Measurements from ENCODE around the gene GLRX5.
A peak's percentile ranks its signal among the peaks of the same experiment; 100 is the strongest.
"Not testable (repeated sequence)": the region's sequence is repeated elsewhere in the genome, so short reads cannot be mapped to it uniquely, and the experiment has no call there.

GLRX5 gene

GRCh38 chr14:95549656-95550585 lies 15.1 kb downstream of the GLRX5 start:
- no peak for DNase-seq (ENCODE audit: low read depth in 2 of 2, low spot score in 1 of 2)

- DNase-seq (ENCODE audit: low read depth in 2 of 2, low spot score in 1 of 2) = no peak
Measured at GRCh38 chr14:95551435-95551834, 16.6 kb downstream of the GLRX5 start.

GRCh38 chr14:95553141-95553540 lies 18.3 kb downstream of the GLRX5 start:
- DNase-seq (ENCODE audit: low read depth in 2 of 2, low spot score in 1 of 2) = no peak

- no peak for DNase-seq (ENCODE audit: low read depth in 2 of 2, low spot score in 1 of 2)
Measured at GRCh38 chr14:95555053-95555452, 20.2 kb downstream of the GLRX5 start.

- no peak for DNase-seq (ENCODE audit: low read depth in 2 of 2, low spot score in 1 of 2)
Measured at GRCh38 chr14:95557291-95557690, 22.4 kb downstream of the GLRX5 start.

GRCh38 chr14:95557832-95558231 lies 23.0 kb downstream of the GLRX5 start:
- DNase-seq (ENCODE audit: low read depth in 2 of 2, low spot score in 1 of 2) = no peak

- no peak for DNase-seq (ENCODE audit: low read depth in 2 of 2, low spot score in 1 of 2)
Measured at GRCh38 chr14:95559203-95559602, 24.4 kb downstream of the GLRX5 start.

- peak; percentile 32 to 86 for DNase-seq (ENCODE audit: low read depth in 2 of 2, low spot score in 1 of 2)
Measured at GRCh38 chr14:95561001-95561412, 26.2 kb downstream of the GLRX5 start.

GRCh38 chr14:95562892-95563685 lies 28.2 kb downstream of the GLRX5 start:
- DNase-seq (ENCODE audit: low read depth in 2 of 2, low spot score in 1 of 2) = no peak

- no peak for DNase-seq (ENCODE audit: low read depth in 2 of 2, low spot score in 1 of 2)
Measured at GRCh38 chr14:95564060-95564459, 29.2 kb downstream of the GLRX5 start.

- DNase-seq (ENCODE audit: low read depth in 2 of 2, low spot score in 1 of 2) = no peak
Measured at GRCh38 chr14:95569440-95569839, 34.6 kb downstream of the GLRX5 start.

- no peak for DNase-seq (ENCODE audit: low read depth in 2 of 2, low spot score in 1 of 2)
Measured at GRCh38 chr14:95573313-95573712, 38.5 kb downstream of the GLRX5 start.

GRCh38 chr14:95575840-95576473 lies 41.1 kb downstream of the GLRX5 start:
- no peak for DNase-seq (ENCODE audit: low read depth in 2 of 2, low spot score in 1 of 2)

GRCh38 chr14:95577067-95577800 lies 42.4 kb downstream of the GLRX5 start:
- no peak for DNase-seq (ENCODE audit: low read depth in 2 of 2, low spot score in 1 of 2)

GRCh38 chr14:95577870-95578269 lies 43.0 kb downstream of the GLRX5 start:
- DNase-seq (ENCODE audit: low read depth in 2 of 2, low spot score in 1 of 2) = no peak

- DNase-seq (ENCODE audit: low read depth in 2 of 2, low spot score in 1 of 2) = not testable (repeated sequence)
Measured at GRCh38 chr14:95583836-95584617, 49.2 kb downstream of the GLRX5 start.

- no peak for DNase-seq (ENCODE audit: low read depth in 2 of 2, low spot score in 1 of 2)
Measured at GRCh38 chr14:95585953-95586620, 51.2 kb downstream of the GLRX5 start.

GRCh38 chr14:95591182-95591581 lies 56.3 kb downstream of the GLRX5 start:
- DNase-seq (ENCODE audit: low read depth in 2 of 2, low spot score in 1 of 2) = not testable (repeated sequence)
